ENCODE data around the gene TMEM185B.

GRCh38 chr2:120210270-120210693, 12.9 kb downstream of the TMEM185B start:
- TF ChIP-seq POLR2AphosphoS5 (IDR thresholded peaks at IDR 0.05) (no peak), EP300 (IDR thresholded peaks at IDR 0.05) (no peak)
- TF ChIP-seq, protein P1, sequence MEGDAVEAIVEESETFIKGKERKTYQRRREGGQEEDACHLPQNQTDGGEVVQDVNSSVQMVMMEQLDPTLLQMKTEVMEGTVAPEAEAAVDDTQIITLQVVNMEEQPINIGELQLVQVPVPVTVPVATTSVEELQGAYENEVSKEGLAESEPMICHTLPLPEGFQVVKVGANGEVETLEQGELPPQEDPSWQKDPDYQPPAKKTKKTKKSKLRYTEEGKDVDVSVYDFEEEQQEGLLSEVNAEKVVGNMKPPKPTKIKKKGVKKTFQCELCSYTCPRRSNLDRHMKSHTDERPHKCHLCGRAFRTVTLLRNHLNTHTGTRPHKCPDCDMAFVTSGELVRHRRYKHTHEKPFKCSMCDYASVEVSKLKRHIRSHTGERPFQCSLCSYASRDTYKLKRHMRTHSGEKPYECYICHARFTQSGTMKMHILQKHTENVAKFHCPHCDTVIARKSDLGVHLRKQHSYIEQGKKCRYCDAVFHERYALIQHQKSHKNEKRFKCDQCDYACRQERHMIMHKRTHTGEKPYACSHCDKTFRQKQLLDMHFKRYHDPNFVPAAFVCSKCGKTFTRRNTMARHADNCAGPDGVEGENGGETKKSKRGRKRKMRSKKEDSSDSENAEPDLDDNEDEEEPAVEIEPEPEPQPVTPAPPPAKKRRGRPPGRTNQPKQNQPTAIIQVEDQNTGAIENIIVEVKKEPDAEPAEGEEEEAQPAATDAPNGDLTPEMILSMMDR (IDR thresholded peaks at IDR 0.05) = no peak

Data from suprapubic skin (tissue), 4 donors.